HG03066 (cell line): Measurements from ENCODE around the gene ST14.

Experiments
- ATAC-seq: cut with Tn5 transposase; IDR thresholded peaks from one replicate; pipeline ENCODE4 v1.9.1; 2021; ENCODE audit warnings: low read depth; ENCODE audit not compliant: unreplicated experiment

Gene ST14

DNA sequence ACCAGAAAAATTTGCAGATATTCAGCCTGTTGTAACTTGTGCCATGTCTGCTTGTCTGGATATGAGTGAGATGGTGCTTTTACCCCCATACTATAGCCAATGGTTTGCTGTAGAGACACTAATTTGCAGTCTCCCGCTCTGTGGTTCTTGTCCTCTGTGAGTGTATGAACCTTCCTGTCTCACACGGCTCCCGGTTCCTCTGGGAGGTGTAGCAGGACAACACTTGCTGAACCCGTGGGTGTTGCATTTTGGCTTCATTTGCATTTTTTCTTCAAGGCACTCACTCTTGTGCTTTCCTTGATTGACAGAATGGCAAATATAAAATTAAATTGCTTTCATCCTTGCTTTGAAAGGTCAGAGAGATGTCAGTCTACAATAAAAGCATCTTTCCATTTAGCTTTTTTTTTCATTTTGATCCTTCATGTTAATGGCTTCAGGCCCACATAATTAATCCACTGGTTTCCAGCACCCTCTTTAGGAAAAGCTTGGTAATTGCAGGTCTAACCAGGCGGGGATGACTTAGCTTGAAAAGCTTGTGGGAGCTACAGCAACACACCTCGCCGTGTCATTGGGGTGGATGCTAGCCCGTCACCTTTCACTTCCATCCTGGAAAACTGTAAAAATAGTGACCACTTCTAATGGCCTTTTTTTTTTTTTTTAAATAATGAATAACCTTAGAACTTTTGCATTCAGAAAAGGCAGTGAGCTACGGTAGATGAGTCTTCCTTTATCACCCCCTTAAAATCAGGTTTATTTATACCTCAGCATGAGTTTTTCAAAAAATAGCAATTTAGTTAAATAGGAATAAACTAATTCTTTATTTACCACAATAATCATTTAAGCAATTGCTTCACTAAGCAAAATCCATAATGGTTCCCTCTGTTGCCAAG is 27.4 kb upstream of the ST14 start:
- ATAC-seq: peak; percentile 72

DNA sequence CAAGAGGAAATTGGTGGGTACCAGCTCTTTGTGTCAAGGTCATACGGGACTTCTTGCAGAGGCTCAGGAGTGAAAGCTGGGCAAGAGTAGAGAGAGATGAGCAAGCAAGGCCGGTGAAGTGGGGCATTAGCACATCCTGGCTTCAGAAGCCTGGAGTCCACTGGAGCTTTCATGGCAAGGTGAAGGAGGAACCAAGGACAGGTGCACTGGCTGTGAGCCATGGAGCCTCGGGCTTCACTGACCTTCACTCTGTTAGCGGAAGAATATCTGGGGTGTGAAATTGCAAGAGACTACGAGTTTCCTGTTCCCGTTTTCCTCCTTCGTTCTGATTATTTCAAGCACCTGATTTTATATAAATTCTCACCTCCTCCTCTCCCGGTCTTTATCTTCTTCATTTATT is 25.9 kb upstream of the ST14 start:
- no peak for ATAC-seq

DNA sequence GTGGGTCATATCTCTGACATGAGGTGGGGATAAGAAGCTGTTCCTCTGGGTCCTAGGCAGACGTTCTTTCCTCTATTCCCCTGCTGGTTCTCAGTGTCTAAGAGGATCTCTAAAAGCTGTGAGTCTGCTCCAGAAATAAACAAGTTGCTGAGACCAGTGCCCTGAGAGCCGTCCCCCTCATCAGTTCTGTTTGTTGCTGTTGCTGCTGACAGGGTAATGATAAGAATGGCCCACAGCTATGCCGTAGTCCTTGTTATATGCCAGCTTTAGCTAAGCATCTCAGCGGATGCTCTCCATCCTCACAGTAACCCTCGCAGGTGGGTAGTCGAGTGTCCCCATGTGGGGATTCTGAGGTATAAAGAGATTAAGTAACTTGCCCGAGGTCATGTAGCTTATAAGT is 23.5 kb upstream of the ST14 start:
- no peak for ATAC-seq

DNA sequence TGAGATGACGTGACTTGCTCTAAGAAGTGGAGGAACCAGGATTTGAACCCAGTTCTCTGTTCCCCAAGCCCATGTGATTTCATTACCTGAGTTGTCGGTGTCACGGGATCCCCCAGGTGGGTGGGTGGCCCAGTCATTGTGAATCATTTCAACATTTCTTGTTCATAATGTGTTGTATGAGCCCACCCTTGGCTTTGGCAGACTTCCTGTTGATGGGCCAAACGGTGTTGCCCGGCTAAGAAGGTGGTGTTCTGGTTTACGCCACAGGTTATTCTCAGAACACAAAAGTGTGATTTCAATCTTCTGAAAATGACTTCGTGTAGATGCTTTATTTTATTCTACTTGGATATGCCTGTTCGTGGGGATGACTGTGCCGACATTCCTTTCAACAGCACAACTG is 21.6 kb upstream of the ST14 start:
- ATAC-seq: no peak

DNA sequence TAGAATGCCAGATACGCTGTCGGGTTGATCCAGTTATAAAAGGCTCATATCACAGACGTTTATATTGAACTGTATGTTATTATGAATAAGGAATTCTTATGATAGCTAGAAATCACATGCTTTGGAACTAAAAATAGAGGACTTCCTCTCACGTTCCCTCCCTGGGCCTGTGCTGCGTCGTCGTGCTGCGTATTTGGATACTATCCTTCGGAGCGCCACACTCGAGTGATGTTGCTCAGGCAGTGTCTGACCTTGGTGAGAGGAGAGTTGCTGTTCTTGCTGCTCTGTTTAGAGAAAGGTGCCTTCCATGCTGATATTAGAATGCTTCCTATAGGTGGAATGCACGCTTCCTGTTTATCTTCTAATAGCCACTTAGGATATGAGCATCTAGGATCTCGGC is 20.2 kb upstream of the ST14 start:
- ATAC-seq: no peak

DNA sequence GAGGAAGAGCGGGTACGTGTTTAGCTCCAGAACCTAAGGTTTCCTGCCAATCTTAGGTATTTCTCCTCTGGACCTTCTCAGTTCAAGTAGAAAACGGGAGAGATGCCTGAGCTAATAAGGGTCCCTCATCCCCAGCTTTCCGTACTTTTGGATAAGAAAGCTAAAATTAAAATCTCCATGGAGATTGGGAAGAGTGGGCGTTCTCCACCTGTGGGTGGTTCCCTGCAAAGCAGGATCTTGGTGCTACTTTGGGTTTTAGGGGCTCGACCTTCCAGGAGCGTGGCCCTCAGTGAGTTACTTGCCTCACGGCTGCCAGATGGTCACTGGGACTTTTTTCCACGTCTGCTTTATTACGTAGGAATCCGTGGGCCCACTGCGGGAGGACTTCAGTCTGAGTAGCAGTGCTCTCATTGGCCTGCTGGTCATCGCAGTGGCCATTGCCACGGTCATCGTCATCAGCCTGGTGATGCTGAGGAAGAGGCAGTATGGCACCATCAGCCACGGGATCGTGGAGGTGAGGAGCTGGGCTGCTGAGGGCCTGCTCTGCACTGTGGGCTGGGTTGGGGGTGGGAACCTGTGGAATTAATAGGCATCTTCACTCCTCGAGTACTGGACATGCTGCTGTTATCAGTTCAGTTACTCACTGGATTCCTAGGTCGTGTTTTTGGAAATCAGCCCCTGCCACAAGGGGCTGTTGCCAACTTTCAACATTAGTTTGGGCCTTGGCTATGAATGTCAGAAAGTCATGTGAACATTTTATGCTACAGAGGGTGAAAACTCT is 17.8 kb upstream of the ST14 start:
- no peak for ATAC-seq

DNA sequence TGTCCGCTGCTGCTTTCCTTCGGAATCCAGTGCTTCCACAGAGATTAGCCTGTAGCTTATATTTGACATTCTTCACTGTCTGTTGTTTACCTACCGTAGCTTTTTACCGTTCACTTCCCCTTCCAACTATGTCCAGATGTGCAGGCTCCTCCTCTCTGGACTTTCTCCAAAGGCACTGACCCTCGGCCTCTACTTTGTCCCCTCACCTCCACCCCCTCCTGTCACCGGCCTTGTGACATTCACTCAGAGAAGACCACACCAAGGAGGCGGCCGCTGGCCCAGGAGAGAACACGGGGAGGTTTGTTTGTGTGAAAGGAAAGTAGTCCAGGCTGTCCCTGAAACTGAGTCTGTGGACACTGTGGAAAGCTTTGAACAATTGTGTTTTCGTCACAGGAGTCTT is 15.4 kb upstream of the ST14 start:
- ATAC-seq: no peak

DNA sequence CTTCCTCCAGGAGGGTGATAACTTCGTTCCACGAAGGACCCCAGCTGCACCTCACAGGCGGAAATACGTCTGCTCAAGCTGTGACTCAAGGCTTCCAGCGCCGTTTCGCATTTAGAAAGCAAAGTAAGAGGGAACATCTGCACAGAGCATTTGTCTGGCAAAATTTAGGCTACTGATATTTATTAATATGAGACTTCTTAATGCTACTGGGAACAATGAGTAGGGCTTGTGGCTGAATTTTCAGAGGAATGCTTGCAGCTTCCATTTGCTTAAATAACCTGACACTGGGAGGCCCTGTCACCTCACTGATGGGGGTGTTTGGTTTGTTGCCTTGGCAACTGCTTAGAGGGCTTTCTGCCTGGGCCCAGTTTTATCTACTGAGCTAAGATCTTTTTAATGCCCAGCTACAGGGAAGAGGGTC is 14.7 kb upstream of the ST14 start:
- no peak for ATAC-seq

DNA sequence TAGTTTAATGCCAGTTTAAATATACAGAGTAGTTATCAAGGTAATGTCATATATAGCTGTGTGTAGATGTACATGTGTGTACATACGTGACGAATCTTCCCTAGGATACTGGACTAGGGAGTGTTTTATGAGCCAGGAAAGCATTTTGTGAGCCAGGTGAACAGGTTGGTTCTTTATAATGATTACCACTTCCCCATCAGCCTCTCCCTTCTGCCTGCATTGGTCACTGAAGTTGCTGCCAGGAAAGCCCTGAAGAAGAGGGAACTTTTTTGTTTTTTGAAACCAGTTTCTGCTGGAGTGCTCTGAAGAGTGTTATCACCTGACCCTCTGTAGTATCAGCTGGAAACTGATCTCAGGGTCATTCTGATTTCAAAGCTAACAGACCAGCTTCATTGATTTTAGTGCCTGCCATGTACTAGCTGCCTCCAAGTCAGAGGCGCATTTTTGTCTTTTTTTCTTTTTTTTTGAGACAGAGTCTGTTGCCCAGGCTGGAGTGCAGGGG is 14.2 kb upstream of the ST14 start:
- no peak for ATAC-seq

DNA sequence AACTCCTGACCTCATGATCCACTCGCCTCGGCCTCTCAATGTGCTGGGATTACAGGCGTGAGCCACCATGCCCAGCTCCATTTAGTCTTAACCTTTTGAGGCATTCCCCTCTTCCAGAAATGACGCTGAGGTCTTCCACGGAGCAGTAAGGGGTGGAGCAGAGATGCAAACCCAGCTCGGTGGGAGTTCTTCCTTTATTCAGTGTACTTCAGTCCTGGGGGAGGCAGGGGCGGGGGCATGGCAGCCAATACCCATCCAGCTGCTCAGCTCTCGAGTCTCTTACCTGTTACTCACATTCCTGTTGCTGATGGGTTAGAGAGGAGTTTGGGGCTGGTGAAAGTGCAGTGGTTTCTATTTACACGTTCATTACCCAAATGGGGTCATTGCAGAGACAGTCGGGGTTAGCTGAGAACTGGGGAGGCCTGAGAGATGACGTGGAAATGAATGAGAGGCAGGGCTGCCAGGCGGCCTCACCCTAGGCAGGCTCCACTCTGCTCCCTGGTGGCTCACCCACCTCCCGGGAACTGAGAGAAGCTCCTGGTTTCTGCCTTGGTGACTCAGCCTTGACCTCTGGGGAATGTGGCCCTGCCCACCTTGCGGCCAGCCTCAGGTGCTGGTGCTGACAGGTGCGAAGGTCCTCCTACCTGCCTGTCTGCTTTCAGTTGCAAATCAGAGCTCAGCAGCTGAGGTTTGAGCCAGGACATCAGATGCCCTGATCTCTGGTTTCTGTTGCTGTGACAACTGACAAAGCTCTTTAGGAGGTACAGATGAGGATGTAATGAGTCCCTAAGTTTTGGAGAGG is 13.4 kb upstream of the ST14 start:
- ATAC-seq: no peak

DNA sequence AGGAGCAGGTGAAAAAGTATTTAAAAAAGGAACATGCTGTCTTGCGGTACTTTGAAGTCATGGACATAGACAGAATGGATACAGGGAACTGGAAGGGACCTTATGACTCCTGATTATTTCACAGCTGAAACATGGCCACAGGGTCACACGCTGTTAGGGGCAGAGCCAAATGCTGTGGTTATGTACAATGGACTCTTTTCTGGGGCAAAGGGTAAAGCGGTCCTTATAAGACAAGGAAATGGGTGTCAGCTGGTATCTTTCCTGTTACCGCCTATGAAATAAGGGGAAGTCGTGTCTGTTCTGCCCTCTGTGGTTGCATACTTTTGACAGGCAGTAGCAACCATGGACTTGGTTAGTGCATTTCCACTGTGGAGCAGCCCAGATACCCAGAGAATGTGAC is 12.8 kb upstream of the ST14 start:
- no peak for ATAC-seq

DNA sequence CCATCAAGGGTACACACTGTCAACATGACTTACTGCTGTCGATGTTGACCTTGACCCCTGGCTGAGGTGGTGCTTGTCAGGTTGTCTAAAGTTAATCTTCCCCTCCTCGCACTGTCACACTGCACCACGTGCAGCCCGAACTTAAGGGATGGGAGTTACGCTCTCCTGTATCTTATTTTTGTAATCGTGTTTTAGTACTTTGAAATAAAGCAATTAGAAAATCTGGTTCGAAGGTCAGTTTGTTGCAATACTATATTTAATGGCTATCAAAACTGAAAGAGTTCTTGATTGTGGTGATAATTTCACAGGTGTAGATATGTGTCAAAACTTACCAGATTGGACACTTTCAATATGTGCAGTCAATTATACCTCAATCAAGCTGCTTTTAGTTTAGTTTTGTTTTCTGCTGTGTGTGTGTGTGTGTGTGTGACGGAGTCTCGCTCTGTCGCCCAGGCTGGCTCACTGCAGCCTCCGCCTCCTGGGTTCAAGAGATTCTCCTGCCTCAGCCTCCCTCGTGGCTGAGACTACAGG is 10.7 kb upstream of the ST14 start:
- no peak for ATAC-seq

DNA sequence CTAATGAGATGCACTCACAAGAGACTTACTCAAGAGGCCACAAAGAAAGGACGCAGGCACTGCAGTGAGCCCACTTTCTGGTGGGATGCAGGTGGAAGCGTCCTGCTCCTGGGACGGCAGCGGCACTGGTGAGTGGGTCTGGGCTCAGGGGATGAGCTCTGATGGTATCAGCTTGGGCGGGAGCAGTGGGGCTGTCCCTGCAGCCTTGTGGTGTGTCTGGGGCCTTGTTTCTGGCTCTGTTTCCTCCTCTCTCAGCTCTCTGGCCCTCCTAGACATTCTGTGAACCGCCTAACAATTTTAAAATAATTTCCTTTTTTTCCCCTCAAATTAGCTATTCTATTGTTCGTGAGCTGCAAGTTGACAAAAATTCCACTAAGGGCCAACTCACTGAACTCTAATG is 8.8 kb upstream of the ST14 start:
- ATAC-seq: peak; percentile 46

DNA sequence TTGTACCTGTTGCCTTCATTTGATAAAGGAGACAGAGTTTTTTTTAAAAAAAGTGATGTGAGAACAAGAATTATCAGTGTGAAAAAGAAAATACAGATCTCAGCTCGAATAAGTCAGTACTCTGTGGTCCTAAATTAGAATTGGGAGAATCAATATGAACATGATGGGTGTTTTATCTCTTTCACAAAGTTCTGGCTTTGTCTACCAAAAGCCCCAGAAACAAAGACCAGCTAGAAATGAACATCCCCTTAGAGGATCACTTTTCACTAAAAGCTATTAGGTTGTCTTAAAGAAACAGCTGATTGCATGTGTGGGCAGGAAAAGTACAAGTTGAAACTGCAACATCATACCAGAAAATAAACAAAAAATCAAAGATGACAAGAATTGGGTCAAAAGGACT is 8.4 kb upstream of the ST14 start:
- no peak for ATAC-seq

DNA sequence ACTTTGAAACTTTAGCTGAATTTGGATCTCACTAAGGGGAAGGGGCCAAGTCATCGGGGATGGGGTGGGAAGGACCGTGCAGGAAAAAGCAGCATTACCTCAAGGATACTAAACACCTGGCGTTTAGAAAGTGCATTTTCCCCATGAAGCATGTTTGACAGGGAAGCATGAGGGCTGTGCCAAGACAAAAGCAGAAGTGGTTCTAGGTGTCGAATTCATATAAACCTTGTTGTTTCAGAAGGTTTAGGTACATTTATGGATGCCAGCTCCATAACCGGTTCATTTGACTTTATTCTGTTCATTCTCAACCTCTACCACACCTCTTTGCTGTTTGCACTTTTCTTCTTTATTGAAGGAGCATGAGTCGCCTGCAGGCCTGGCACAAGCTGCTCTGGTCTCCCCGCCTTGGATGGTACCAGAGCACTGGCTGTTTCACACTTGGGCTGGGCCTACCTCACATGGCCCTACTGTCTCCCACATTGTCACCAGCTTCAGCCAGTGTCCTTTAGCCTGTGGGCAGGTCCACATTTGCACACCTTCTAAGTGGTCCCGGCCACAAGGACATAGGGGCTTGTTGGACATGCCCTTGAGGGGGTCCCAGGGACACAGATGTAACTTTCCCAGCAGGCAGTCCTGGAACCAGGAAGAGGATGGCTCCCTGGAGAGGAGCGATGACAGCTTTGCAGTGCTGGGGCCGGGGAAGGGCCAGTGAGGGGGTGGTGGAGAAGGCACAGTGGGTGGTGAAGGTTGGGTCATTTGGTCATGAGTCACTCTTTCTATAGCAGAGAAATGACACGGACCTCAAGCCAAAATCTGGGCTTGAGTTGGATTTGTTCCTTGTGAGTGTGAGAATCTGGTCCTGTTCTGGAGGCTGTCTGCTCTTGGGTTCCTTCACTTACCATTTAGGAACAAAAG is 3.2 kb upstream of the ST14 start:
- no peak for ATAC-seq

DNA sequence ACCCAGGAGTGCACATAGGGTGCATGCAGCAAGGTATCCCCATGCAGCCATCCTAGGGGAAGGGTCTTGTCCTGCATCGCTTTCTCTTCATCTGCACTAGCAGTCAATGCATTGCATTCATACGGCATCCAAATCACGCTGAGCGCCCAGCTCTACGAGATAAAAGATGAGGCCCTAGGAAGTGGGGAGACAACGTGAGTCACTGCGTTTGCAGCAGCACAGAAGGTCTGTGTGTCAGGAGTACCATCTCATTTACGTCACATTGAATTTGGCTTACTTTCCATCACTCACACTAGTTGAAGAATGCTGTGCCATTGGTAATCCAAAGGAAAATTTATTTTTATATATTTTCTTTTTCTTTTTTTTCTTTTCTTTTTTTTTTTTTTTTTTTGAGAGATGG is 2.5 kb upstream of the ST14 start:
- no peak for ATAC-seq

DNA sequence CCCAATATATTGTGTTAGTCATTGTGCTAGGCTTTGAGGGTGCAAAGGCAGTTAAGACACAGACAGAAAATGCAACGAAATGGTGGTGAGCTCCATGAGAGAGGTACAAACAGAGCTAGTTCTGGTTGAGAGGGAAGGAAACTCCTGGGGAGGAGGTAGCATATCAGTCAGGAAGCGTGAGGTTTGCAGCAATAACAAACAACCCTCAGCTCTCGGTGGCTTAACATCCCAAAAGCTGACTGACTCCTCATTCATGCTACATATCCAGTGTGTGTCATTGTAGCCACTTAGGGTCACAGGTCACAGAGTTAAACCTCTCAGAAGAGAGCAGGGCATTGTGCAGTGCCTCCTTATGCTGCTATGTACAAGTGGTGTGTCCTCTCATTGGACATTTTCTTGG is 1.7 kb upstream of the ST14 start:
- no peak for ATAC-seq

DNA sequence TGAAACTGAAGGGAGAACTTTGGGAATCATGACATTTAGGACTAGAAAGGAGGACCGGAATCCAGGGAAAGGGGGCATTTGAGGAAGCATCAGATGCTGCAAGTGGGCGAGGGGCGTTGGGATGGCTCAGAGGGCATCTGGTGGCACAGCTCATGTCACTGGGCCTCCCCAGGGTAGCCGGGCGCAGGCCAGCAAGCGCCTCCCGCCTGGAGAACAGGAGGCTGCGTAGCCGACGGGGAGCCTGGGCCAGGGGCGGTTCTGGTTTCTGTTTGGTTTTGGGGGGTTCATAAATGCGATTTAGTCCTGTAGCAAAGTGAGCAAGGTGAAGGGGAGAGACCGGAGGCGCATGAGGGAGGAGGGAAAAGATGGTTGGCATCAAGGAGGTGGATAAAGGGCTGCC is 443 bp upstream of the ST14 start:
- ATAC-seq: no peak

DNA sequence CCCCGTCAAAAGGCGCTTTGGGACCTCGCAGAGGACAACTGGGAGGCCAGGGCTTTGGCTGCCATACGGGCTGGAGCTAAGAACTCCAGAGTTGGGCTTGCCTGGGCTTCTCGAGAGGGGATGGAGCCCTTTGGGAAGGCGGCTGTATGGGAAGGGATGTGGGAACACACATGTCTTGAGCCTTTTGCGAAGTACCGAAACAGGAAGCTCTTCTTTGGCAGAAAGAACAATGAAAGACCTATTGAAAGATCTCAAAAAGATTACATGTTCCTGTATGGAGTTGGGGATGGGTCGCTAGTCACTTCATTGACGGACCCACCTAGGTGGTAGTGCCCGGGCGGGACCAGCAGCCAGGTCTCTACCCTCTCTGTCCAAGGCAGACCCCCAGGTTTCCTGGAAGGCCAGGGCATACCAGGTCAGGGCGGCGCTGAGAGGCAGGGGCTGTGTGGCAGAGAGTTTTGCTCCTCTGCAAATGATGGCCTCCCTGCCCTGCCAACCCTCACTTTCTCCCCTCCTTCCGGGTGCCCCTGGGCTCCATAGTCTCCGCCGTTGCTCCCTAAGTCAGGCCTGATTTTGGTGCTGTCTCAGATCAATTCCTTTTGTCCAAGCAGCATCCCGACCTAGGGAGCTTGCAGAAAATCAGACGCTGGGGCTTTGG is 1.0 kb downstream of the ST14 start:
- no peak for ATAC-seq
